Ureter (tissue), 1 donor: Measurements from ENCODE around the gene CCDC116. TPM values are rescaled to one million over a fixed set of nuclear protein-coding genes. Genes with fewer than 3 reads are reported as not detected.
"Not testable (repeated sequence)": the region's sequence is repeated elsewhere in the genome, so short reads cannot be mapped to it uniquely, and the experiment has no call there.

ENCODE experiments used
- DNase-seq: peaks from one replicate; pipeline ENCODE4 v3.0.0-alpha.2; 2020; ENCODE audit warnings: low spot score
- total RNA-seq: library from RNA; stranded (reverse); gene quantifications from one replicate; pipeline ENCODE4 v1.2.4, GENCODE V29; 2023
- donor health status: DM: yes; HTN: yes; CAD: no.

CCDC116 gene
- total RNA-seq, 1 donor from 2014 or later: 0.57 TPM

DNA sequence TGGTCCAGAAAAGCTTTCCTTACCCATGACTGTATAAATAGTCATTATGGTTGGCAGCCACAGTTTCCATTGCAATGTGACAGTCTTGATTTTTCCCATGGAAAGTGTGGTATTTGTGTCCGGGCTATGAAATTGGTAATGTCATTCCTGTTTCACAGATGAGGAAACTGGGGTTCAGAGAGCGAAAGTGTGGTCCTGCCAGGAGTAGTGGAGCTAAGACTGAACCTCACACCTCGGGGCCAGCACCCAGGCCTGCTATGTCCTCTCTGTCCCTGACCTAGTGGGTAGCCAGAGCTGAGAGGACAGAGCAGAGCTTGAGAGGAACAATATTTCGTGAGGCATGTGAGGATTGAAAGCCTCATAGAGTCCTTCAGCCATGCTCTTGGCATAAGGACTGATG lies 1.5 kb upstream of the CCDC116 start:
- DNase-seq: no peak

DNA sequence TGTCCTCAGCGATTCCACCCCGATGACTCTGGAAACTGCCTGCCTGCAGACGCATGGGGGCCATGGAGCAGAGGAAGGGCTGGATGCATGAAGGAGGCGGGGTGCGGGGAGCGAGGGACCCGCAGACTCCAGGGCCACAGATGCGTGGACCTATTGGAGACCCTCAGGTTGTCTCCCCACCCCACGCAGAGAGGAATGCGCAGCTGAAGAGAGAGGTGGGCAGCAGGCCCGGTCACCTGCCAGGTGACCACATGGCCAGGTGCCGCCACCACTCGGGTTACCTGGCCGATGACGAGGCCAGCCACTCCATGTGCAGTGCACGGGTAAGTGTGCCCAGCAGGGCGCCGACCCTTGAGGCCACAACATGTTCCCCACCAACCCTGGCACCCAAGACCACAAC lies 371 bp downstream of the CCDC116 start:
- no peak for DNase-seq

DNA sequence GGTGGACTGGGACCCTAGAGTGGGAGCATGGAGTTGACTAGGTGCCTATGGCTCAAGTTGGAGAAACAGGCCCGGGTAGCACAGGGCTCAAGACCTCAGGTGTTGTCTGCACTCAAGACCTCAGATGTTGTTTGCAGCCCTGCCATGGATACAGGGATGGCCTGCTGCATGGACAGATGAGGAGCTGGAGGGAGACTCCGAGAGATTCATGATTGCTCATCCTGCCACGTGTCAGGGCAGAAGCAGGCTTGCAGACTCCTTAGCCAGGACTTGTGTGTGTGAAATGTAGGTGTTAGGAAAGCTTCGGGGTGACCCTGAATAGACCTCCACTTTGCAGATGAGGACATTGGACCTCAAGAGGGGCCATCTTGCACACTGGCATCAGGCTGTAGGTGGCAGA lies 921 bp downstream of the CCDC116 start:
- DNase-seq: no peak

DNA sequence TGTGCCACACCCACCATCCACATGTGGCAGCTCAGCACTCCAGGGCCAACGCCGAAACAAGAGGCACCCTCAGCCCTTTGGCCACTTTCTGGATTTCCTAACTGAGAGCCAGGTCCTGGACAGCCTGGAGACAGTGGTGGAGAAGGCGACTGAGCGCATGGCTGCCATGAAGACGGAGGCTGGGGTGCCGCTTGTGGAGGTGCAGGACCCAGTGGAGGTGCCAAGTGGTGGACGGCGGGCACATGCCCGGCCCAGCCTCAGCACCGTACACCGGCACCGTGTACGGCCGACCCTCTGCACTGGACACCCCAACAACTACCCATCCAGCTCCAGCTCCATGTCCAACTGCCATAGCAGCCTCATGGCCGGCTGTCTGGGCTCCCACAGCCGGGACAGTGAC lies 1.5 kb downstream of the CCDC116 start:
- no peak for DNase-seq

DNA sequence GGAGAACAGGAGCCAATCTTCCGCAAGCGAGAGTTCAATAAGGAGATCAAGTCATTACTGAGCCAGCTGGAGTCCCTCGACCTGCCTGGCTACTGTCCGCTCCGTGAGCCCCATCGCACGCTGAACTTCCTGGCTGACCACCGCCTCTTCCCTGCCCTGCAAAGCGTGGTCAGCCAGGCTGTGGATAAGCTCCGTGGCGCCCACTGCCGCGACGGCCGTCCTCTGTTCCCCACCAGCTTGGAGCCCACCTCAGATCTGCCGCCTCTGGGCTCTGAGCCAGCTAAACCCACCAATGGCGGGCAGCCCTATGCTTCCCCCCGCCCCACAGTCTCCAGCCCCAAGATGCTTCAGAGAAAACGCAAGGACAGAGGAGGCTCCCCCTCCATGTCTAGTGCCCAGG lies 2.3 kb downstream of the CCDC116 start:
- no peak for DNase-seq

DNA sequence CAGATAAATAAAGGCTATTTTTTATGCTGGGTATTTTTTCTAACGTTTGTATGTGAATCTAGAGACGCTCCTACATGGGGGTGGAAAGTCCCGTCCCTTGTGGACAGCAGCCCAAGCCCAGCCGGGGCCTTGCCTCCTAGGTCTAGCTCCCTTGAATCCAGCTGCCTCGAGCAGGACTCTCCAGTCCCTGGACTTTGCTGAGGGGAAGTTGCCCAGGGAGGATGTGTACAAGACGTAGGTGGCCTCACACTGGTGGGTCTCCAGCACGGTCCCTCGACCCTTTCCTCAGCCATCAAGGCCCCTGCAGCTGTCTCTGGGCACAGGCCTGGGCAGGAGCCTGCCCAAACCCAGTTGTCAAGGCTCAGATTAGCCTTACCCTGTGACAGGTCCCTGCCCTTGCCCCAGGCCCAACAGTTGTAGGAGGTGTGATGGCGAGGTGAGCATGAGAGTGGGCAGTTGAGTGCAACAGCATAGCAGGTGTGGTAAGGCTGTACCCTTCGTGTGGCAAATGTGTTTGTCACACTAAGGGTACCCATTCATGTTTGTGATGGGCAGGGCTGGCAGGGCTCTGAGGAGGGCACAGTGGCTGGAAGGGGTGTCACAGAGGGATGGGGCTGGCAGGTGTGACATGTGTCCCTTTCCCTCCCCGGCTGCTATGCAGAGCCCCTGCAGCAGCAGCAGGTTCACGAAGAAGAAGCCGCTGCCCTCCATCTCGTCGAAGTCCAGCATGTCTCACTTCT lies 3.4 kb downstream of the CCDC116 start:
- no peak for DNase-seq

DNA sequence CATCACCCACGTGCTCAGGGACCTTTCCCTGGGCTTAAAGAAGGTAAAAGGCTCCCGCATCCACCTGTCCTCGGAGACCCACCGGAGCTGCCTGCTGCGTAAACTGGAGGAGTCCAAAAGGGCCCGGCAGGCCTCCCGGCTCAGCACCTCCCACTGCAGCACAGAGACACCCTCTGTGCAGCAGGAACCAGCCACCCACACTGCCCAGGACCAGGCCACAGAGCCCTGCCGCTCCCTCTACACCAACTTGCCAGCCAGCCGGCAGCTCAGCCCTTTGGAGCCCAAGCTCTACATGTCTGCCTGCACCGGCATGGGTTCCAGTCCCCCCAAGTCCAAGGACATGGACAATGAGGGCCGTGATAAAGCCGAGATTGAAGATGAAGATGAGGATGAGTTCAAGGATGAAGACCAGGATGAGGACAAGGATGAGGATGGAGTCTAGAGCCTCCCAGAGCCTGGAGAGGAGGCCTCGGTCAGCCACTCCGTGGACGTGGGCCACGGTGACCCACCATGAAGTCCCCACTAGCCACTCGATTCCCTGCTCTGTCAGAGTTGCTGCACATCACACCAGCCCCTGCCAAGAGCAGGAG lies 4.2 kb downstream of the CCDC116 start:
- no peak for DNase-seq

DNA sequence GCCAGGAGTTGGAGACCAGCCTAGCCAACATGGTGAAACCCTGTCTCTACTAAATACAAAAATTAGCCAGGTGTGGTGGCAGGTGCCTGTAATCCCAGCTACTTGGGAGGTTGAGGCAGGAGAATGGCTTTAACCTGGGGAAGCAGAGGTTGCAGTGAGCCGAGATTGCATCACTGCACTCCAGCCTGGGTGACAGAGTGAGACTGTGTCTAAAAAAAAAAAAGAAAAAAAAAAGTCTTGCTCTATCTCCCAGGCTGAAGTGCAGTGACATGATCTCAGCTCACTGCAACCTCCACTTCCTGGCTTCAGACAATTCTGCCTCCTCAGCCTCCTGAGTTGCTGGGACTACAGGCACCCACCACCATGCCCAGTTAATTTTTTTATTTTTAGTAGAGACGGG lies 4.9 kb downstream of the CCDC116 start:
- not testable (repeated sequence) for DNase-seq

DNA sequence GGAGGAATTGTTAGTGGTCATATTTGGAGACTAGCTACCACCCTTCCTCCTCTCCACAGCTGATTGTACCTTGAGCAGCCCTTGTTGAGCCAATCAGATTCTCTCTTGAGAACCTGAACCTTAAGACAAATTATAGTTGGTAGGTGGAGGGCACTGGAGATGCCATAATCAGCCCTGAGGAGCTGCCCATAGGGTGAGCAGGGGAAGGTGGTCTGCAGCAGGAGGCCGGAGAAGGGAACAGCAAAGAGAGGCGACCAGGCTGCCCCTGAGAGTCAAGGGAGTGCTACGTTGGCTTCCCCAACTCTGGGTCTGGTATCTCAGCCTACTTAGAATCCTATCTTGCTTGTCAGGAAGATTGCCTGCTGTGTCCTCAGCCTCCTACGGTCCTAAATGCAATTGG lies 6.8 kb downstream of the CCDC116 start:
- DNase-seq: no peak

DNA sequence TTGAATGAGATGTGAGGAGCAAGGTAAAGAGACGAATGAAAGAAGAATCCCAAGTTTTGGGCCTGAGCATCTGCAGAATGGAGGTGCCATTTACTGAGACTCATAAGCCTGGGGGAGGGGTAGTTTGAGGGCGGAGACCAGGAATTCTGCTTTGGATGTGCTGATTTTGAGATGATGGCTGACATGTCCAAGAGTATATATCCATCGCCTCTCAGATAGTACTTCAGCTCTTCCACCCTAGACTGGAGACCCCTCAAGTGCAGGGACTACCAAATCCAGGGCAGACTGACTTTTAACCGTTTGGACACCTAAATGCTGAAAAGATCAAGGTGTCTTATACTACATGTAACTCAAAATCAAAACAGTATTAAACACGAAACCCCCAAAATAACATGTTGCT lies 8.2 kb downstream of the CCDC116 start:
- DNase-seq: no peak

DNA sequence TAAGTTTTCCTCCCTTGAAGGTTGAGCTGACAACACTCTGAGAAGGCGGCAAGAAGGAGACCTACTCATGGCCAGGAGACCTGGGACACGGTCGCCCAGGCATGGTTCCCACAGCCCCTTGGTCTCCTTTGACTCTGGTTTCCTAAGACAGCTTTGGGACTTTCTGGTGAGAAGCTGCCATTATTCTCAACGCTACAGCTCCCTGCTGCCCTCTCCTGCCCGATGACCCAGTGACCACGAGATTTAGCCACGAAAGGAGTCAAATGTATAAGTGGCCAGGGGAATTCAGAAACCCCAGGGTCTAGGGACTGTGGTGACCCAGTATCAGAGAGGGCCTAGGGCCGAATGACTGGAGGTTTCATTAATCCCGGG lies 8.8 kb downstream of the CCDC116 start:
- DNase-seq: no peak

DNA sequence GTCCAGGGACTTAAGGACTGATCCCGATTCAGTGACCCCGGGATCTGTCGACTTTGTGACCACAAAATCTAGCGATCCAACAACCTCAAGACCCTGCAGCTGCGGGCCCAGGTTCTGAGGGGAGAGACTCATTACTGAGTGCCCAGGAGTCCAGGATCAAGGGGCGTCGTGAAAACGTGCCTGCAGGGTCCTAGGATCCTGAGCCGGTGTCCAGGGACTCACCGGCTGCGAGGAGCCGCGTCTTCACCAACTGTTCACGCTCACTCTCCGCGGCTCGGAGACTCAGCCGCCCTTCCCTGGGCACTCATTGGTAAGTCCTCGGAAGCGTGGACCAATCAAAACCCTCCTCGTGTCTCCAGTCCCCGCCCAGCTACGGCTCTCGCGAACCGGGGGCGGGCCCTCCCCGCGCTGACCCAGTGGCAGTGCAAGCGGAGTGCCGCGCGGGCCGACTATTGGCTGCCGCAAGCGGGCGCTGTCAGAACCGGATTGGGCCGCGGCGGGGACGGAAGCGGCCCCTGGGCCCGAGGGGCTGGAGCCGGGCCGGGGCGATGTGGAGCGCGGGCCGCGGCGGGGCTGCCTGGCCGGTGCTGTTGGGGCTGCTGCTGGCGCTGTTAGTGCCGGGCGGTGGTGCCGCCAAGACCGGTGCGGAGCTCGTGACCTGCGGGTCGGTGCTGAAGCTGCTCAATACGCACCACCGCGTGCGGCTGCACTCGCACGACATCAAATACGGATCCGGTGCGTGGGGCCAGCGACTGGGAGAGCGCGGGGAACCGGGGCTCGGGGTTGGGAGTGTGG lies 9.4 kb downstream of the CCDC116 start, which contains the start of gene SDF2L1:
Gene SDF2L1 (plus strand): TSS at position 514 of the 795 bp plus-strand sequence. CDS start 35 bp downstream, at position 549.
- DNase-seq: peak; percentile 98

DNA sequence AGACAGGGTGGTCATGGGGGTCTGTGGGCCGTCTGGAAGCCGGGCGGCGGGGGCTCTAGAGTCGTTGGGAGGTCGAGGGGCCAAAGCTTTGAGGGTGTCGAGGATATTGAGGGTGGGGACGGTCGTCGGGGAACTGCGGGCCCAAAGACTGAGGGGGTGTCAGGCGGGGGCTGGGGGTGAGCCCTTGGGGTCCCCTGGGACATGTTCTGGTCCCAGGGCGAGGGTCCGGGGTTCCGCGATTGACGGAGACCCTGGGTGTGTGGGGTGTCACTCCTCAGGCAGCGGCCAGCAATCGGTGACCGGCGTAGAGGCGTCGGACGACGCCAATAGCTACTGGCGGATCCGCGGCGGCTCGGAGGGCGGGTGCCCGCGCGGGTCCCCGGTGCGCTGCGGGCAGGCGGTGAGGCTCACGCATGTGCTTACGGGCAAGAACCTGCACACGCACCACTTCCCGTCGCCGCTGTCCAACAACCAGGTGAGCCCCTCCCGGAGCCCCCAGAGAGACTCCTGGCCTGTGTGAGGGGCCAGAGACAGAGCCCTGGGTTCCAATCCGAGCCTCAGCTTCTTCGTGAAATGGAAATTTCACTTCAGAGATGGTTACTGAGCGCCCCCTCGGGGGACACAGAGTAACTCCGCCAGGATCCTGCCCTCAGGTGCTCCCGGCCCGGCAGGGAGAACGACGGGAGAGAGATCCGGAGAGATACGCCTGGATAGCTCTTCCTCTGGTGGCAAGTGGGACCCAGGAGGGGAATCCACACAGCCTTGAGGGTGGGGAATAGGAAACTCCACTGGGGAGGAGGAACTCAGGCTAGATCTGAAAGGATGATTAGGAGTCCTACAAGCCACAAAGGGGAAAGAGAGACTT lies 10.3 kb downstream of the CCDC116 start:
- DNase-seq: no peak

DNA sequence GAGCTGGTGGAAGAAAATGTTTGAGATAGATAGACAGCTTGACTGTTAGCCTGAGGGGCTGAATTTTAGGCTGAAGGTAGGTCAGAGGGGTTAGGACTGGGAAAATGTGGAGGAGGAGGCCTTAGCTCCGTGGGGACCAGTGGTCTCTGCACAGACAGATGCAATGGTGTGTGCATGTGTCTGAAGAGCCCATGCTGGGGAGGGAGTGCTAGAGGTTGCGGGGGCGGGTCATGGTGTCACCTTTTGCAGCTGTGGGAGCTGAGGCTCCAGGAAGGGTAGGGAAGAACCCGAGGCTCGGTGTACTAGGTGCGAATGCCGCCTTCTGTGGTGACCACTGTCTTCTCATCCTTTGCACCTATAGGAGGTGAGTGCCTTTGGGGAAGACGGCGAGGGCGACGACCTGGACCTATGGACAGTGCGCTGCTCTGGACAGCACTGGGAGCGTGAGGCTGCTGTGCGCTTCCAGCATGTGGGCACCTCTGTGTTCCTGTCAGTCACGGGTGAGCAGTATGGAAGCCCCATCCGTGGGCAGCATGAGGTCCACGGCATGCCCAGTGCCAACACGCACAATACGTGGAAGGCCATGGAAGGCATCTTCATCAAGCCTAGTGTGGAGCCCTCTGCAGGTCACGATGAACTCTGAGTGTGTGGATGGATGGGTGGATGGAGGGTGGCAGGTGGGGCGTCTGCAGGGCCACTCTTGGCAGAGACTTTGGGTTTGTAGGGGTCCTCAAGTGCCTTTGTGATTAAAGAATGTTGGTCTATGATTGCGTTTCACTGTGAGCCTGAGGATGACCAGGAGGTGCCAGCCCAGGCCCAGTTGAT lies 11.2 kb downstream of the CCDC116 start:
- no peak for DNase-seq

DNA sequence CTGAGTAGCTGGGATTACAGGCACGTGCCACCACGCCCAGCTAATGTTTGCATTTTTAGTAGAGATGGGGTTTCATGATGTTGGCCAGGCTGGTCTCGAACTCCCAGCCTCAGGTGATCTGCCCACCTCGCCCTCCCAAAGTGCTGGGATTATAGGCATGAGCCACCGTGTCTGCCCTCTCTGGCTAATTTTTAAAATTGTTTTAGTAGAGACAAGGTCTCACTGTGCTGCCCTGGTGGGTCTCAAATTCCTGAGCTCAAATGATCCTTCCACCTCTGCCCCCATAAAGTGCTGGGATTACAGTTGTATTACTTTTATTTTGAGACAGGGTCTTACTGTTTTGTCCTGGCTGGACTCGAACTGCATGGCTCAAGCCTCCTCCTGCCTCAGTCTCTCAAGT lies 13.0 kb downstream of the CCDC116 start:
- DNase-seq: not testable (repeated sequence)

DNA sequence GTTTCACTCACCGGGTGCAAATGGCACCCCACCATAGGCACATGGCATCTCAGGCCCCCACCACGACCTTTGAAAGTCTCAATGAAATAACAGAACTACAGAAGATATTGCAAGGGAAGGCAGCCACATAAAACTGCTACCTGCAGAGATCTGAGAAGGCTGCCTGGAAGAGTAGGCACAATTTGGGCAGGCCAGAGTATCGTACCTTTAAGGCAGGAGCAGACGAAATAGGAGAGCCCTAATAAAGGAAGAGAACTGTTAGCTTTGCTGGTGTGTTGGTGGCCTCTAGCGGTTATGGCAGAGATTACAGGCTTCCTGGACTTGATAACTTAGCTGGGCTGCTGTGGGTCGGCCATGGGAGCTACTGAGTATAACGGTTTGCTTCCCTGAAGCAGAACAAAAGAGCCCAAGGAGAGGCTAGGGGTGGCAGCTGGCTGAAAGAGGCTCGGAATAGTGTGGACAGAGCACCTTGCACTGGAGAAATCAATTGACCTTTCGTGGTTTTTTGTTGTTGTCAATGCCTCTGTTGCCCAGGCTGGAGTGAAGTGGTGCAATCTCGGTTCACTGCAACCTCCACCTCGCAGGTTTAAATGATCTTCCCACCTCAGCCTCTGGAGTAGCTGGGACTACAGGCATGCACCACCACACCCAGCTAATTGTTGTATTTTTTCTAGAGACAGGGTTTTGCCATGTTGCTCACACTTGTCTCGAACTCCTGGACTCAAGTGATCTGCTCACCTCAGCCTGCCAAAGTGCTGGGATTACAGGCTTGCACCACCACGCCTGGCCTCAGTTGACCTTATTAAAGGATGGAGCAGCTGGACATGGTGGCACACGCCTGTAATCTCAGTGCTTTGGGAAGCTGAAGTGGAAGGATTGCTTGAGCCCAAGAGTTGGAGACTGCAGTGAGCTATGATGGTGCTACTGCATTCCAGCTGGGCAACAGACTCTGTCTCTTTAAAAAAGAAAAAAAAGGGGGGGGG lies 14.3 kb downstream of the CCDC116 start:
- peak; percentile 81 for DNase-seq

DNA sequence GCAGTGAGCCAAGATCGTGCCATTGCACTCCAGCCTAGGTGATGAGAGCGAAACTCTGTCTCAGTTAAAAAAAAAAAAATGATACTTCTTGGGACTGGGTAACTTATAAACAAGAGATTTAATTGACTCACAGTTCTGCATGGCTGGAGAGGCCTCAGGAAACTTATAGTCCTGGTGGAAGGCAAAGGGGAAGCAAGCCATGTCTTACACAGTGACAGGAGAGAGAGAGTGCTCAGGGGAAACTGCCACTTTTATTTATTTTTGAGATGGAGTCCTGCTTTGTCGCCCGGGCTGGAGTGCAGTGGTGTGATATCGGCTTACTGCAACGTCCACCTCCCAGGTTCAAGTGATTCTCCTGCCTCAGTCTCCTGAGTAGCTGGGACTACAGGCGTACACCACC lies 17.7 kb downstream of the CCDC116 start:
- no peak for DNase-seq

DNA sequence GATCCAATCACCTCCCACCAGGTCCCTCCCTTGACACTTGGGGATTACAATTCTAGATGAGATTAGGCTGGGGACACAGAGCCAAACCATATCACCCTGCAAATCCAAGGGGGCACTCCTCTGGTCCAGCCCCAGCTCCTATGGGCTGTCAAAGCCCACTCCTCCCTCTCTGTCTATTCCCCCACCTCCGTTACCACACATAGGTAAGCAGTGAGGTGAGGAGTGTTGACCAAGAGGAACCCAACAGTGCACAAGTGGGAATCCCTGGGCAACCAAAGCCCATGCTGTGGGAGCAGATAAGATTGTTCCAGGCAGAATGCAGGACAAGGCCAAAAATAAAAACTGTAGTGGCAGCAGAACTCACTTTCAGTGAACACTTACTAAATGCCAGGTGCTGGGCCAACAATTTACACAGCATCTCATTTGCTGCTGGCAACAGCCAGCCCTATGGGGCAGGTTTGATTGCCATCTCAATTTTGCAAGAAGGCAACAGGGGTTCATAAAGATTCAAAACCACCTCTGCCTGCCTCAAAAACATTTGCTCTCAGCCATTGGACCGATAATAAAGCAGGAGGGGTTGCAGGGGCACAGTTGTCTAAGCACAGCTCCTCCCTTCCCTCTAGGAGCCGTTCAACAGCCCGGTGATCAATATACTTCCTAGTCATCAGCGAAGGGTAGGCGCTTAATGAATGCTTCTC lies 18.4 kb downstream of the CCDC116 start:
- DNase-seq: no peak

DNA sequence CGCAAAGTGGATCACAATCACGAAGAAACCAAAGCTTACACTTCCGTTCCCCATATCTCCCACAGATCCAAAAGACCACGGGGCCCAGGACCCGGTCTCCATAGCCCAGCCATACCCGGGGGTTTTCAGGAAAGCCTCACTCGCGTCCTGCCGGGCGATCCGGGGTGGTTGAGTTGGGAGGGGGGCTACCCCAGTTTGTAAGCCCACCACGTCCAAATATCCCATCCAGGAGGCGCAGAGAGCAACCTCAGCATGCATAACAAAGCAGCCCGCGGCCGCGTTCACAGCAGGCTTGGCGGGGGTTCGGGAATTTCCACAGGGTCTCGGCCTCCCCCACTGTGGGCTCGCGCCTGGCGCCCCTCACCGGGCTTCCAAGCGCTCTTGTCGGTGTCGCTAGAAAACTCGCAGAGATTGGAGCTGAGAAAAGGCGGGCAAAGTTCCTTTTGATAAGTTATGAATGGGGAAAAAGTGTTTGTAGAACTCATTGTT lies 19.0 kb downstream of the CCDC116 start:
- no peak for DNase-seq
